Activated T-cell treated with anti-CD3 and anti-CD28 coated beads, Interleukin-2, amount 50 U/mL, for 72 hours (primary cell): ENCODE results near the gene ZNF236. TPM values are rescaled to one million over a fixed set of nuclear protein-coding genes. Genes with fewer than 3 reads are reported as not detected.

Source experiments
- ATAC-seq, 2 donors: fragments of 150-1000 bp; cut with Tn5 transposase; replicated peaks in 1 of 2; 2 replicates each; pipeline ENCODE4 v1.10.0; 2021; ENCODE audit warnings: moderate library complexity in 2 of 2, mild to moderate bottlenecking in 1 of 2
- DNase-seq, 2 donors: peaks; one replicate each; pipeline ENCODE4 v3.0.0; 2021 to 2022; ENCODE audit warnings: mixed read lengths in 1 of 2
- H3K27ac Mint-ChIP-seq: one replicate; pipeline ENCODE4 v1.8.0; 2022; ENCODE audit warnings: mild to moderate bottlenecking, moderate library complexity, mixed read lengths
- H3K27me3 Mint-ChIP-seq: one replicate; pipeline ENCODE4 v1.8.0; 2022; ENCODE audit warnings: low read depth, mixed read lengths
- H3K36me3 Mint-ChIP-seq, 2 donors: one replicate each; pipeline ENCODE4 v1.8.0; 2022; ENCODE audit warnings: mixed read lengths in 2 of 2, mild to moderate bottlenecking in 1 of 2; ENCODE audit not compliant: insufficient read depth in 2 of 2
- H3K4me1 Mint-ChIP-seq: one replicate; pipeline ENCODE4 v1.8.0; 2022; ENCODE audit warnings: low read depth, mixed read lengths
- H3K4me3 Mint-ChIP-seq, 2 donors: one replicate each; pipeline ENCODE4 v1.8.0; 2022; ENCODE audit warnings: mild to moderate bottlenecking in 2 of 2, mixed read lengths in 2 of 2, moderate library complexity in 2 of 2
- H3K9me3 Mint-ChIP-seq, 2 donors: one replicate each; pipeline ENCODE4 v1.8.0; 2022; ENCODE audit warnings: mixed read lengths in 2 of 2
- total RNA-seq, 2 donors: library from RNA; stranded (reverse); gene quantifications; one replicate each; pipeline ENCODE4 v1.2.3, GENCODE V29; 2022

Gene ZNF236
- total RNA-seq, 2 donors from 2014 or later, result 15.7 to 17.9 TPM

DNA sequence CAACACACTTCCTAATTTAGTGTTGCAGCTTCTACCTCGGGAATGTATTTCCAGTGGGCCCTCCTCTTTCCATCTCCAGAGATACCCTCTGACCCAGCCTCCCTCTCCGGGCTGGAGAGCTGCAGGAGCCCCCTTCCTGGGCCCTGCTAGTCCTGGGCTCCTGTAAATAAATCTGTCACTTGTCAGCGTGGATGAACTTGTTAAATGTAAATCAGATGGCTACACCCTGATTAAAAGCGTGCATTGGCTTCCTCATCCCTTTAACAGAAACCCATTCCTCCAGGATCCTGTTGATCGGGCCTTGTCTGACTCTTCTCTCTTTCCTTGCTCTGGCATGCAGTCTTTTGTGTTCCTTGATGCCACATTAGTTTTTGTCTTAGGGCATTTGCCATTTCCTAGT, 2.4 kb downstream of the ZNF236 start:
- Mint-ChIP-seq H3K36me3 (peaks cover 0 to 3% of the 10 kb centered on the region in 2 donors), H3K9me3 (no peaks in the 10 kb centered on the region), H3K27me3 (no peaks in the 10 kb centered on the region), H3K4me3 (peak overlapping the region; percentile 83 to 90), H3K27ac (peak overlapping the region; percentile 78), H3K4me1 (peaks cover 49% of the 10 kb centered on the region)
- ATAC-seq (no peak), DNase-seq (no peak)

DNA sequence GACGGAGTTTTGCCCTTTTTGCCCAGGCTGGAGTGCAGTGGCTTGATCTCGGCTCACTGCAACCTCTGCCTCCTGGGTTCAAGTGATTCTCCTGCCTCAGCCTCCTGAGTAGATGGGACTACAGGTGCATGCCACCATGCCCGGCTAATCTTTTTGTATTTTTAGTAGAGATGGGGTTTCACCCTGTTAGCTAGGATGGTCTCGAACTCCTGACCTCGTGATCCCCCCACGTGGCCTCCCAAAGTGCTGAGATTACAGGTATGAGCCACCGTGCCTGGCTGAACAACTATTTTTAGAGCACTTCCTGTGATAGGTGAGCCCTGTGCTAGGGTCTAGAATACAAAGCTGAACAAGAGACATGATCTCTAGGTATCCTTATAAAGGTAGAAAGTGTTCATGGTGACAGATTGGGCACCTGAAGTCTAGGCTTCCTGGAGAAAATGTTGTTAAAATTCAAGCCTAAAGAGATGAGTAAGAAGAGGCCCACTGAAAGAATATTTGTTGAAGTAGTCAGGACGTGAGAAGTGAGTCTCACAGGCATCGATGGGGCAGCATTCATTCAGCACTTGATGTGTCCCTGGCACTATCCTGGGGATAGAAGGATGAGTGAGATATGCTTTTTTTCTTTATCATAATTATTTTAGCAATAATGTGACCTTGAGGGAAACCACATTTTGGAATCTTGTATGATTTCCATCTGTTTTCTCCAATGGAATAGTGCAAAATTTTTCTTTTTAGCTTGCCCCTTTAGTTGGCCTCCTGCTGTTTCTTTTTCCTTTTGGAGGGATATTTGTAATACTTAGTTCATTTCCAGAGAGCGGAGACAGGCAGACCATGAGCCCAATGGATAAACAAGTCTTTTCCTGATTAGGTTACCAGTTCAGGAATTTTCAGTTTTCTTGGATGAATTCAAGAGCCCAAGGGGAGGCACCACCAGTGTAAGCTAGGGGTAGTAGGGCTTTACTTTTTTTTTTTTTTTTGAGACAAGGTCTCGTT, 5.1 kb downstream of the ZNF236 start:
- DNase-seq, result no peak
- H3K36me3 Mint-ChIP-seq, result peaks cover 0 to 3% of the 10 kb centered on the region in 2 donors
- H3K9me3 Mint-ChIP-seq, result no peaks in the 10 kb centered on the region
- peak overlapping the region in 1 of 2 donors; percentile 32 for H3K4me3 Mint-ChIP-seq
- peak overlapping the region; percentile 31 for H3K27ac Mint-ChIP-seq
- no peaks in the 10 kb centered on the region for H3K27me3 Mint-ChIP-seq
- peaks cover 38% of the 10 kb centered on the region for H3K4me1 Mint-ChIP-seq
- ATAC-seq, result no peak

GRCh38 chr18:76834379-76834778, 12.0 kb downstream of the ZNF236 start:
- peaks cover 42% of the 10 kb centered on the region for H3K4me1 Mint-ChIP-seq
- H3K27me3 Mint-ChIP-seq, result no peaks in the 10 kb centered on the region
- H3K4me3 Mint-ChIP-seq, result no peak overlapping the region
- ATAC-seq (no peak), DNase-seq (no peak)
- no peak overlapping the region for H3K27ac Mint-ChIP-seq
- H3K36me3 Mint-ChIP-seq, result peaks cover 0 to 4% of the 10 kb centered on the region in 2 donors
- no peaks in the 10 kb centered on the region for H3K9me3 Mint-ChIP-seq

DNA sequence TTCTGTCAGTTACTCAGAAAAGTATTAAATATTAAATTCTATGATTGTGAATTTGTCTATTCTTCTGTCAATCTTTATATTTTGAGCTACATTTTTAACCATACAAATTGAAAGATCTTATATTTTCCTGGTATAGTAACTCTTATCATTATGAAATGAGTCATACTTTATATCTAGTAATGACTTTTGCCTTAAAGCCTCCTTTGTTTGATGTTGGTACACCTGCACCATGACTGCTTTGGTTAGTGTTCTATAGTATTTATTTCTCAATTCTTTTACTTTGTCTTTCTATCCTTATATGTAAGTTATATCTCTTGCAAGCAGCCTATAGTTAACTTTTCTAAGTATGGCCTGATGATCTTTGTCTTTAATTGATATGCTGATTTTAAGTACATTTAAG, 13.0 kb downstream of the ZNF236 start:
- peaks cover 0 to 4% of the 10 kb centered on the region in 2 donors for H3K36me3 Mint-ChIP-seq
- no peaks in the 10 kb centered on the region for H3K9me3 Mint-ChIP-seq
- H3K4me3 Mint-ChIP-seq, result no peak overlapping the region
- DNase-seq, result no peak
- peaks cover 46% of the 10 kb centered on the region for H3K4me1 Mint-ChIP-seq
- peak overlapping the region; percentile 65 for H3K27ac Mint-ChIP-seq
- peak; percentile 65 to 80 for ATAC-seq
- H3K27me3 Mint-ChIP-seq, result no peaks in the 10 kb centered on the region

DNA sequence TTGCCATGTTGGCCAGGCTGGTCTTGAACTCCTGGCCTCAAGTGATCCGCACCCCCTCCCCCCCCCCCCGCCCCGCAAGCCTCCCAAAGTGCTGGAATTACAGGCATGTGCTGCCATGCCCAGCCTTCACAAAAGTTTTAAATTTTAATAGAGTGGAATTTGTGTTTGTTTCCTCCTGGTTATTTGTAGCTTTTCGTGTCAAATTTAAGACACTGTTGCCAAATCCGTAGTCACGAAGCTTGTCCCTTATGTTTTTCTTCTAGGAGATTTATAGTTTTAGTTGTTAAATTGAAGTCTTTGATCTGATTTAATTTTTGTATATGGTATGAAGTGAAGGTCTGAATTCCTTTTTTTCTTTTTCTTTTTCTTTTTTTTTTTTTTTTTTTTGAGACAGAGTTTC, 14.7 kb downstream of the ZNF236 start:
- Mint-ChIP-seq H3K9me3 (no peaks in the 10 kb centered on the region), H3K36me3 (peaks cover 0 to 4% of the 10 kb centered on the region in 2 donors), H3K4me3 (no peak overlapping the region), H3K27me3 (no peaks in the 10 kb centered on the region), H3K27ac (no peak overlapping the region), H3K4me1 (peaks cover 45% of the 10 kb centered on the region)
- DNase-seq, result no peak
- no peak for ATAC-seq

DNA sequence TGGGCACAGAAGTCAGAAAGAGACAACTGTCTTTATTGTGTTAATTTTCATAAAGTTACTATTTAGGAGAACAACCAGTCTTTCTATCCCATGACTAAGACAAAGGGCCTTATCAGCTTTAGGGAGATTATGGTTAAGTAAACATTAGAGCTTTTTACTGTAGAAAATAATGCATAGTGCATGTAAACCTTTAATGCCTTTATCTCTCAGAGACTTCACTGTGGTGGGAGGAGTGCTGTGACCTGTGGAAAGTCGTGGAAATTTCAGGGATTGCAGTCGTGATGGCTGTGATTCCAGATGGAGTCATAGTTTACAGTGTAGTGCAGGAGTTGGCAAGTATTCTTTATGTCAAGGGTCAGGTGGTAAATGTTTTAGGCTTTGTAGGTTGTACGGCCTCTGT, 15.8 kb downstream of the ZNF236 start:
- Mint-ChIP-seq H3K4me1 (peaks cover 49% of the 10 kb centered on the region), H3K36me3 (no peaks in the 10 kb centered on the region), H3K27me3 (no peaks in the 10 kb centered on the region), H3K27ac (no peak overlapping the region), H3K4me3 (no peak overlapping the region), H3K9me3 (no peaks in the 10 kb centered on the region)
- DNase-seq (no peak), ATAC-seq (no peak)

DNA sequence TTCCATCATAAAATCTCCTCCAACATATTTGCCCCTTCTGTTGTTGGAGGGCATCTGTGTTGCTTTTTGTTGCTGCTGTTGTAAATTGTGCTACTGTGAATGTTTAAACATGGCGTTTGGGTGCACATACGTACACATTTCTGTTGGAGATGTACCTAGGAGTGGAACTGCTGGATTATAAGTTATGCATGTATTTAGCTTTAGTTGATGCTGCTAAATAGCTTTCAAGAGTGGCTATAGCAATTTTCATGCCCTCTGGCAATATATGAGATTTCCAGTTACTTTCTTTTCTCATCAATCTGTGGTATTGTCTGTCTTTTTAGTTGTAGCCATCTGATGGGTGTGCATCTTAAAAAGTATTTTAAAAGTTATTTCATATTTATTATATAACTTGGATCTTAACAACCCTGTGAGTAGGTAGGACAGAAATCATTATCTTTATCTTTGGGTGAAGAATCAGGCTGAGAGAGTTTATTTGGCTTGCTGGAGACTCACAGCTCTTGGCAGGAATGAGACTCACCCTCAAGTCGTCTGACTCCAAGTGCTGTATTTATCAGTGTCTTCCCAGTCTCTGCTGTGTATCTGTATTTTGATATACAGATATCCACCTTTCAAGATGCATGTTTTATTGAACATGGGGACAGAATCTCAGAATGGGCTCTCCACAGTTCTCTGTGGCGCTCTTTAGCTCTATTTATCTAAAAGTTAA, 16.9 kb downstream of the ZNF236 start:
- no peak for ATAC-seq
- H3K4me1 Mint-ChIP-seq, result peaks cover 49% of the 10 kb centered on the region
- H3K27me3 Mint-ChIP-seq, result no peaks in the 10 kb centered on the region
- H3K27ac Mint-ChIP-seq, result no peak overlapping the region
- H3K4me3 Mint-ChIP-seq, result no peak overlapping the region
- no peak for DNase-seq
- no peaks in the 10 kb centered on the region for H3K9me3 Mint-ChIP-seq
- no peaks in the 10 kb centered on the region for H3K36me3 Mint-ChIP-seq

- Mint-ChIP-seq H3K9me3 (no peaks in the 10 kb centered on the region), H3K36me3 (no peaks in the 10 kb centered on the region), H3K4me1 (peaks cover 29% of the 10 kb centered on the region), H3K27me3 (no peaks in the 10 kb centered on the region), H3K4me3 (no peak overlapping the region), H3K27ac (no peak overlapping the region)
- no peak for ATAC-seq
- DNase-seq, result no peak
Observed at GRCh38 chr18:76842837-76843530, 20.6 kb downstream of the ZNF236 start.

GRCh38 chr18:76844144-76844543, 21.8 kb downstream of the ZNF236 start:
- no peak for ATAC-seq
- DNase-seq, result no peak
- Mint-ChIP-seq H3K4me3 (no peak overlapping the region), H3K27me3 (no peaks in the 10 kb centered on the region), H3K9me3 (no peaks in the 10 kb centered on the region), H3K27ac (no peak overlapping the region), H3K4me1 (peaks cover 24% of the 10 kb centered on the region), H3K36me3 (no peaks in the 10 kb centered on the region)

GRCh38 chr18:76844742-76845477, 22.6 kb downstream of the ZNF236 start:
- Mint-ChIP-seq H3K4me3 (no peak overlapping the region), H3K4me1 (peaks cover 26% of the 10 kb centered on the region), H3K9me3 (no peaks in the 10 kb centered on the region), H3K27me3 (no peaks in the 10 kb centered on the region), H3K27ac (no peak overlapping the region), H3K36me3 (no peaks in the 10 kb centered on the region)
- no peak for DNase-seq
- no peak for ATAC-seq

GRCh38 chr18:76846217-76846616, 23.9 kb downstream of the ZNF236 start:
- H3K9me3 Mint-ChIP-seq, result no peaks in the 10 kb centered on the region
- H3K4me3 Mint-ChIP-seq, result no peak overlapping the region
- ATAC-seq (no peak), DNase-seq (no peak)
- H3K36me3 Mint-ChIP-seq, result no peaks in the 10 kb centered on the region
- no peak overlapping the region for H3K27ac Mint-ChIP-seq
- no peaks in the 10 kb centered on the region for H3K27me3 Mint-ChIP-seq
- H3K4me1 Mint-ChIP-seq, result peaks cover 26% of the 10 kb centered on the region

GRCh38 chr18:76847916-76848315, 25.6 kb downstream of the ZNF236 start:
- ATAC-seq (no peak), DNase-seq (no peak)
- no peaks in the 10 kb centered on the region for H3K9me3 Mint-ChIP-seq
- no peaks in the 10 kb centered on the region for H3K27me3 Mint-ChIP-seq
- peaks cover 28% of the 10 kb centered on the region for H3K4me1 Mint-ChIP-seq
- H3K36me3 Mint-ChIP-seq, result no peaks in the 10 kb centered on the region
- H3K4me3 Mint-ChIP-seq, result no peak overlapping the region
- no peak overlapping the region for H3K27ac Mint-ChIP-seq
